ENCODE results near the gene KRT12. TPM values are rescaled to one million over a fixed set of nuclear protein-coding genes. Genes with fewer than 3 reads are reported as not detected.

KRT12 gene
- total RNA-seq, 1 experiment from 2014 or later: not detected

- ChIA-PET POLR2A (no interaction called here), CTCF (no interaction called here)
- no peak overlapping the region for H3K4me3 ChIP-seq (ENCODE audit: low read depth, low read length)
- H3K9me3 ChIP-seq: no peaks in the 10 kb centered on the region
- no TSS peak for BruUV-seq (replicated peaks)
- no peak for TF ChIP-seq CTCF (IDR thresholded peaks at IDR 0.05; ENCODE audit: insufficient read depth in 1 of 2, low read depth in 1 of 2, low read length in 1 of 2, severe bottlenecking in 1 of 2, unreplicated experiment in 1 of 2)
- no peaks in the 10 kb centered on the region for H3K36me3 ChIP-seq (ENCODE audit: control insufficient read depth, insufficient read depth, low read length)
- H3K4me1 Mint-ChIP-seq (ENCODE audit: low read depth, unreplicated experiment): no peaks in the 10 kb centered on the region
- H3K4me3 Mint-ChIP-seq (ENCODE audit: unreplicated experiment): no peak overlapping the region
- no peak for DNase-seq
- H3K27ac Mint-ChIP-seq (ENCODE audit: unreplicated experiment): no peak overlapping the region
- no peaks in the 10 kb centered on the region for H3K4me1 ChIP-seq
- H3K27me3 ChIP-seq (replicated peaks; ENCODE audit: control insufficient read depth, insufficient read depth, low read length): no peaks in the 10 kb centered on the region
- no peaks in the 10 kb centered on the region for H3K36me3 Mint-ChIP-seq (ENCODE audit: insufficient read depth, unreplicated experiment)
- intact Hi-C loops (cut with micrococcal nuclease; ENCODE audit: unreplicated experiment): no loop called here
- H3K27me3 Mint-ChIP-seq (ENCODE audit: insufficient read depth, unreplicated experiment): no peaks in the 10 kb centered on the region
- no peaks in the 10 kb centered on the region for H3K9me3 Mint-ChIP-seq (ENCODE audit: unreplicated experiment)
These were observed 38.5 kb downstream of the KRT12 start for GRCh38 chr17:40828454-40829044.

- Mint-ChIP-seq H3K9me3 (ENCODE audit: unreplicated experiment) (no peaks in the 10 kb centered on the region), H3K27me3 (ENCODE audit: insufficient read depth, unreplicated experiment) (no peaks in the 10 kb centered on the region), H3K4me3 (ENCODE audit: unreplicated experiment) (no peak overlapping the region), H3K4me1 (ENCODE audit: low read depth, unreplicated experiment) (no peaks in the 10 kb centered on the region), H3K36me3 (ENCODE audit: insufficient read depth, unreplicated experiment) (no peaks in the 10 kb centered on the region), H3K27ac (ENCODE audit: unreplicated experiment) (no peak overlapping the region)
- Histone ChIP-seq H3K36me3 (ENCODE audit: control insufficient read depth, insufficient read depth, low read length) (no peaks in the 10 kb centered on the region), H3K9me3 (no peaks in the 10 kb centered on the region), H3K4me3 (ENCODE audit: low read depth, low read length) (no peak overlapping the region), H3K4me1 (no peaks in the 10 kb centered on the region), H3K27me3 (replicated peaks; ENCODE audit: control insufficient read depth, insufficient read depth, low read length) (no peaks in the 10 kb centered on the region)
- ChIA-PET POLR2A (no interaction called here), CTCF (no interaction called here)
- no peak for DNase-seq
- intact Hi-C loops (cut with micrococcal nuclease; ENCODE audit: unreplicated experiment): no loop called here
- BruUV-seq (replicated peaks): no TSS peak
- no peak for TF ChIP-seq CTCF (IDR thresholded peaks at IDR 0.05; ENCODE audit: insufficient read depth in 1 of 2, low read depth in 1 of 2, low read length in 1 of 2, severe bottlenecking in 1 of 2, unreplicated experiment in 1 of 2)
These were observed 39.1 kb downstream of the KRT12 start for GRCh38 chr17:40827746-40828453.

- BruUV-seq (replicated peaks): no TSS peak
- Histone ChIP-seq H3K27me3 (replicated peaks; ENCODE audit: control insufficient read depth, insufficient read depth, low read length) (no peaks in the 10 kb centered on the region), H3K4me1 (no peaks in the 10 kb centered on the region), H3K9me3 (no peaks in the 10 kb centered on the region), H3K4me3 (ENCODE audit: low read depth, low read length) (no peak overlapping the region), H3K36me3 (ENCODE audit: control insufficient read depth, insufficient read depth, low read length) (no peaks in the 10 kb centered on the region)
- intact Hi-C loops (cut with micrococcal nuclease; ENCODE audit: unreplicated experiment): no loop called here
- CTCF ChIA-PET: no interaction called here
- Mint-ChIP-seq H3K4me1 (ENCODE audit: low read depth, unreplicated experiment) (no peaks in the 10 kb centered on the region), H3K27me3 (ENCODE audit: insufficient read depth, unreplicated experiment) (no peaks in the 10 kb centered on the region), H3K4me3 (ENCODE audit: unreplicated experiment) (no peak overlapping the region), H3K9me3 (ENCODE audit: unreplicated experiment) (no peaks in the 10 kb centered on the region), H3K36me3 (ENCODE audit: insufficient read depth, unreplicated experiment) (no peaks in the 10 kb centered on the region), H3K27ac (ENCODE audit: unreplicated experiment) (no peak overlapping the region)
- TF ChIP-seq CTCF (IDR thresholded peaks at IDR 0.05; ENCODE audit: insufficient read depth in 1 of 2, low read depth in 1 of 2, low read length in 1 of 2, severe bottlenecking in 1 of 2, unreplicated experiment in 1 of 2): no peak
- DNase-seq: no peak
- POLR2A ChIA-PET: no interaction called here
These were observed 41.4 kb downstream of the KRT12 start for GRCh38 chr17:40825599-40825998.
